ENCODE measurements around the gene SLC8B1.

DNA sequence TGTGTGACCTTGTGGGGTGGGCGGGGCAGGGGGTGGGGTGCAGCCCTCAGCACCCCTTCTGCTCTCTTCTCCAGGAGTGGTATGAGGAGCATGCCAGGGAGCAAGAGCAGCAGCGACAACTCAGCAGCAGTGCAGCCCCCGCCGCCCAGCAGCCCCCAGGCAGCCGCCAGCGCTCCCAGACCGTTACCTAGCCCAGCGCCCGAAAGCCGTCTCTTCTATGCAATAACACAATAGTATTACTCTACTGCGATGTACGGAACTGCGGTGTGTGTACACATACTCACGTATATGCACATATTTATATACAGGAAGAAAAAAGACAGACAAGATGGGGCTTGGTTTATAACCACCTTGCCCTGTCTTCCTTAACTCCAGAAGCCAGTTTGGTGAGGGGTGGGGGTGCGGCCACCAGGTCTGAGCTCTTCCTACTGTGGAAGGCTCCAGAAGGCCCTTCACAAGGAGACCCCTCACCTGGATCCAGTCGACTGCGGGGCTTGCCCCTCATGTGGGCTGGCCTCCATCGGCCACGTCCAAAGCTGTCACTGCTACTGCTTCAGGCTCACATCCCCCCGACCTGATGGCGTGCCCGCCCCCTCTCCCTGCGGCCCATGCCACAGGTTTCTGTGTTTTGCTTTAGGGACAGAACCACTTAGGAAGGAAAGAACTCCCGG lies 38.9 kb downstream of the SLC8B1 start:
- TF ChIP-seq, protein P1, sequence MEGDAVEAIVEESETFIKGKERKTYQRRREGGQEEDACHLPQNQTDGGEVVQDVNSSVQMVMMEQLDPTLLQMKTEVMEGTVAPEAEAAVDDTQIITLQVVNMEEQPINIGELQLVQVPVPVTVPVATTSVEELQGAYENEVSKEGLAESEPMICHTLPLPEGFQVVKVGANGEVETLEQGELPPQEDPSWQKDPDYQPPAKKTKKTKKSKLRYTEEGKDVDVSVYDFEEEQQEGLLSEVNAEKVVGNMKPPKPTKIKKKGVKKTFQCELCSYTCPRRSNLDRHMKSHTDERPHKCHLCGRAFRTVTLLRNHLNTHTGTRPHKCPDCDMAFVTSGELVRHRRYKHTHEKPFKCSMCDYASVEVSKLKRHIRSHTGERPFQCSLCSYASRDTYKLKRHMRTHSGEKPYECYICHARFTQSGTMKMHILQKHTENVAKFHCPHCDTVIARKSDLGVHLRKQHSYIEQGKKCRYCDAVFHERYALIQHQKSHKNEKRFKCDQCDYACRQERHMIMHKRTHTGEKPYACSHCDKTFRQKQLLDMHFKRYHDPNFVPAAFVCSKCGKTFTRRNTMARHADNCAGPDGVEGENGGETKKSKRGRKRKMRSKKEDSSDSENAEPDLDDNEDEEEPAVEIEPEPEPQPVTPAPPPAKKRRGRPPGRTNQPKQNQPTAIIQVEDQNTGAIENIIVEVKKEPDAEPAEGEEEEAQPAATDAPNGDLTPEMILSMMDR (conservative IDR thresholded peaks at IDR 0.05 in 1 of 2, IDR thresholded peaks at IDR 0.05 in 1 of 2; ENCODE audit: low read depth in 1 of 2, low read length in 2 of 2) = no peak
- TF ChIP-seq EZH2 (IDR thresholded peaks at IDR 0.05; ENCODE audit: low read length, missing control alignments) = no peak

Measured in fibroblast of lung (primary cell).